HEK293T (cell line): ENCODE data around the gene GTPBP1.

Source experiments
- CTCF ChIA-PET: fragments of 350-600 bp; formaldehyde crosslinking; extraction: SDS; loops from one replicate; lab custom pipeline; 2021; ENCODE audit warnings: antibody characterized with exemption, inconsistent platforms; lab: Yijun Ruan, JAX
- POLR2A ChIA-PET: fragments of 350-600 bp; formaldehyde crosslinking; extraction: SDS; loops from one replicate; lab custom pipeline; 2020; ENCODE audit warnings: antibody characterized with exemption, inconsistent platforms; lab: Yijun Ruan, JAX
- DNase-seq: peaks from one replicate; pipeline ENCODE4 v3.0.0; 2012; ENCODE audit warnings: mixed read lengths; ENCODE audit errors: extremely low spot score
- ARNT ChIP-seq: fragments of 450-650 bp; IDR thresholded peaks from 2 replicates; pipeline ENCODE4 v1.6.1; 2017; ENCODE audit warnings: mild to moderate bottlenecking
- BHLHE40 ChIP-seq: fragments of 450-650 bp; IDR thresholded peaks from 2 replicates; pipeline ENCODE4 v1.6.1; 2016; ENCODE audit warnings: mild to moderate bottlenecking, moderate library complexity, borderline replicate concordance
- CTBP1 ChIP-seq: fragments of 450-650 bp; IDR thresholded peaks from 2 replicates; pipeline ENCODE4 v1.6.1; 2016; ENCODE audit warnings: borderline replicate concordance
- ELF4 ChIP-seq: fragments of 450-650 bp; IDR thresholded peaks from 2 replicates; pipeline ENCODE4 v1.6.1; 2017; ENCODE audit warnings: antibody characterized with exemption
- FOXA1 ChIP-seq: fragments of 450-650 bp; IDR thresholded peaks from 2 replicates; pipeline ENCODE4 v1.6.1; 2016; ENCODE audit warnings: mild to moderate bottlenecking
- FOXK2 ChIP-seq: fragments of 450-650 bp; IDR thresholded peaks from 2 replicates; pipeline ENCODE4 v1.6.1; 2016; ENCODE audit warnings: mild to moderate bottlenecking
- FOXM1 ChIP-seq: fragments of 450-650 bp; IDR thresholded peaks from 2 replicates; pipeline ENCODE4 v1.6.1; 2017; ENCODE audit warnings: mild to moderate bottlenecking, borderline replicate concordance
- HDGF ChIP-seq: fragments of 450-650 bp; IDR thresholded peaks from 2 replicates; pipeline ENCODE4 v1.6.1; 2017; ENCODE audit warnings: antibody characterized with exemption, borderline replicate concordance
- L3MBTL2 ChIP-seq: fragments of 450-650 bp; conservative IDR thresholded peaks from 2 replicates; pipeline ENCODE4 v1.6.1; 2016; ENCODE audit warnings: mild to moderate bottlenecking
- LEF1 ChIP-seq: fragments of 450-650 bp; IDR thresholded peaks from 2 replicates; pipeline ENCODE4 v1.6.1; 2017; ENCODE audit warnings: mild to moderate bottlenecking, borderline replicate concordance
- NFRKB ChIP-seq: fragments of 450-650 bp; IDR thresholded peaks from 2 replicates; pipeline ENCODE4 v1.6.1; 2016; ENCODE audit warnings: mild to moderate bottlenecking, moderate library complexity
- PKNOX1 ChIP-seq: fragments of 450-650 bp; IDR thresholded peaks from 2 replicates; pipeline ENCODE4 v1.6.1; 2016
- SP1 ChIP-seq: fragments of 450-650 bp; IDR thresholded peaks from 2 replicates; pipeline ENCODE4 v1.6.1; 2017
- SUZ12 ChIP-seq: fragments of 450-650 bp; IDR thresholded peaks from 2 replicates; pipeline ENCODE4 v1.6.1; 2016; ENCODE audit warnings: mild to moderate bottlenecking
- TARDBP ChIP-seq: fragments of 450-650 bp; IDR thresholded peaks from 2 replicates; pipeline ENCODE4 v1.6.1; 2016
- ZNF384 ChIP-seq: fragments of 450-650 bp; IDR thresholded peaks from 2 replicates; pipeline ENCODE4 v1.6.1; 2016

GTPBP1 gene

GRCh38 chr22:38681582-38682335 lies 24.0 kb upstream of the GTPBP1 start, which contains the start of gene TOMM22:
Gene TOMM22, plus strand, starts transcription at chr22:38681957. Its CDS starts 22 bp downstream, at chr22:38681979.
- TF ChIP-seq FOXM1 (no peak), ELF4 (peak; percentile 94), LEF1 (peak; percentile 91), L3MBTL2 (peak; percentile 64), NFRKB (no peak), PKNOX1 (peak; percentile 39), CTBP1 (peak; percentile 36; the same call in 1 of the 2 replicates)
- peak; percentile 98 for DNase-seq
- POLR2A ChIA-PET = interaction anchor here (0.6 to 3.2 kb wide), 29 partner anchors 9 to 638 kb away, joined by 3 to 65 read pairs (median 4); partner anchors contain the start of genes CBY1, FAM227A, GTPBP1 and JOSD1
- CTCF ChIA-PET = interaction anchor here (0.6 to 1.5 kb wide), 7 partner anchors 8 to 358 kb away, joined by 3 to 8 read pairs (median 4); no protein-coding TSS in a partner anchor

GRCh38 chr22:38684895-38685294 lies 20.8 kb upstream of the GTPBP1 start:
- ChIA-PET CTCF (no interaction called here), POLR2A (no interaction called here)

GRCh38 chr22:38685761-38686160 lies 20.0 kb upstream of the GTPBP1 start:
- ChIA-PET POLR2A (interaction anchor here (1.2 kb wide), 1 partner anchor 13 kb away, joined by 7 read pairs; no protein-coding TSS in a partner anchor), CTCF (no interaction called here)
- DNase-seq = no peak
- no peak for TF ChIP-seq HDGF
- no peak for TF ChIP-seq ZNF384

More at GRCh38 chr22:38684895-38685294, 20.8 kb upstream of the GTPBP1 start:
- TF ChIP-seq HDGF (no peak), L3MBTL2 (no peak), ARNT (no peak), FOXA1 (no peak), TARDBP (no peak), SP1 (no peak), LEF1 (no peak), ELF4 (no peak), PKNOX1 (no peak), CTBP1 (no peak), SUZ12 (no peak), FOXM1 (no peak), NFRKB (no peak), ZNF384 (no peak), FOXK2 (no peak), BHLHE40 (no peak)
- no peak for DNase-seq

GRCh38 chr22:38689651-38690050 lies 16.1 kb upstream of the GTPBP1 start:
- ChIA-PET CTCF (interaction anchor here (0.6 kb wide), 1 partner anchor 312 kb away, joined by 3 read pairs; no protein-coding TSS in a partner anchor), POLR2A (interaction anchor here (1.9 kb wide), 1 partner anchor 10 kb away, joined by 7 read pairs; the partner anchor contains the start of gene JOSD1)
- DNase-seq = no peak
- no peak for TF ChIP-seq SUZ12
- no peak for TF ChIP-seq BHLHE40
- TF ChIP-seq FOXM1 = no peak
- no peak for TF ChIP-seq SP1
- no peak for TF ChIP-seq FOXK2

- no peak for DNase-seq
- ChIA-PET CTCF (no interaction called here), POLR2A (interaction anchor here (0.6 to 1.8 kb wide), 2 partner anchors 12 to 796 kb away, joined by 3 to 5 read pairs; partner anchors contain the start of gene TOMM22)
- no peak for TF ChIP-seq FOXK2
- no peak for TF ChIP-seq FOXM1
- no peak for TF ChIP-seq ZNF384
- no peak for TF ChIP-seq CTBP1
- TF ChIP-seq SP1 = no peak
- TF ChIP-seq LEF1 = no peak
- no peak for TF ChIP-seq SUZ12
- no peak for TF ChIP-seq PKNOX1
These were observed 11.7 kb upstream of the GTPBP1 start for GRCh38 chr22:38694049-38694448.

GRCh38 chr22:38694940-38695339 lies 10.8 kb upstream of the GTPBP1 start:
- TF ChIP-seq NFRKB = no peak
- TF ChIP-seq ZNF384 = no peak
- no peak for TF ChIP-seq ARNT
- TF ChIP-seq FOXK2 = no peak
- TF ChIP-seq LEF1 = no peak
- no peak for TF ChIP-seq BHLHE40
- TF ChIP-seq FOXM1 = no peak
- no peak for TF ChIP-seq SUZ12
- no peak for TF ChIP-seq ELF4
- TF ChIP-seq TARDBP = no peak
- TF ChIP-seq CTBP1 = no peak
- no peak for TF ChIP-seq SP1
- TF ChIP-seq L3MBTL2 = no peak
- DNase-seq = no peak
- POLR2A ChIA-PET = interaction anchor here (1.4 to 1.5 kb wide), 2 partner anchors 11 to 13 kb away, joined by 7 to 9 read pairs; partner anchors contain the start of genes GTPBP1 and TOMM22
- CTCF ChIA-PET = interaction anchor here (0.6 to 0.9 kb wide), 2 partner anchors 13 to 105 kb away, joined by 3 to 4 read pairs; partner anchors contain the start of gene TOMM22
